GM13977 (cell line): ENCODE results near the gene DUS3L.
"Not testable (repeated sequence)": the region's sequence is repeated elsewhere in the genome, so short reads cannot be mapped to it uniquely, and the experiment has no call there.

Source experiments
- DNase-seq: peaks from one replicate; pipeline ENCODE4 v3.0.0; 2012; ENCODE audit warnings: low spot score
- in situ Hi-C: fragments of 300-500 bp; cut with MboI; formaldehyde crosslinking; loops from one replicate; pipeline ENCODE4 v1.12.0; 2022; ENCODE audit warnings: low sequenced_read_pairs, low pct_unique_long_range_greater_than_20kb, mixed read lengths, inconsistent platforms; ENCODE audit not compliant: unreplicated experiment
- TF ChIP-seq, protein P1 (sequence below): IDR thresholded peaks from 2 replicates; pipeline ENCODE4 v1.5.1; 2012; ENCODE audit warnings: mild to moderate bottlenecking, control low read depth; ENCODE audit not compliant: insufficient read depth; ENCODE audit errors: extremely low read depth, missing control alignments

The DUS3L gene

DNA sequence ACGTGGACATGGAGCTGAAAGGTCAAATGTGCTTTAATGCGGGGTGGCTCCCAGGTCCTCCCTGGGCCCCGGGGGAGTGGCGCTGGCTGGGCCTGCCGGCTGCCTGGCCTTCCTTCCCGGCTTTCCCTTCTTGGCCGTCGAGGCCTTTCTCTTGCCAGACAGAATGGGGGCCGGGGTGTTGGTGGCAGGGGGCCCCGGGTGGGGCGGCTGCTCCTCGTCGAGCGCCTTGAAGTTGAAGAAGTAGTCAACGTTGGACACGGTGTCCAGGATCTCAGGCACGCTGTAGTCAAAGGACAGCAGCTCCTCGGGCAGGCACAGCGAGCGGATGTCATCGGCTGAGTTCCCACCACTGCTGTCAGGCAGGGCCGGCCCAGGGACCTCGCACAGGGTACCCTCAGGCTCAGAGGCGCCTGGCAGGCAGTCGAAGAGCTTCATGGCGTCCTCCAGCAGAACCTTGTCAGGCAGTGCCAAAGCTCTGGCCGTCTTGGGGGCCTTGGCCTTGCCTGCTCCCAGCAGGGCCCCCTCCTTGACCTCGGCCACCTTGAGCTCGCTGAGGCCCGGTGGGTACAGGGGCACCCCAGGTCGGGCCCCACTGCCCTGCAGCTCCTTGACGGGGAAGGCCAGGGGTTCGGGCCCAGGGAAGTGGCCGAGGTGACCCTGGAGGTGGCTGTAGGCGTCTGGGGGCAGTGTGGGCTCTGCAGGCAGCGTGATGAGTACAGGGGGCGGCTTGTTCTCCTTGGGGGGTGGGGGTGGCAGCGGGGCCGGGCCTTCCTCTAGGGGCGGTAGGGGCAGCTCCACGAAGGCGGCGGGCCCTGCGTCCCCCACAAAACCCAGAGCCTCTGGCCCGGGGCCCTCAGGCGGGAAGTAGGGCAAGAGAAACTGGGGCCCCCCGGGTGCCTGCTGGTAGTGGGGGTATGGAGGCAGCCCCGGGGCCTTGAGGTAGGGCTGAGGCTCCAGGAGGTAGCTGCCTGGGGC, 7.7 kb downstream of the DUS3L start:
- in situ Hi-C loops = no loop called here
- TF ChIP-seq, protein P1, sequence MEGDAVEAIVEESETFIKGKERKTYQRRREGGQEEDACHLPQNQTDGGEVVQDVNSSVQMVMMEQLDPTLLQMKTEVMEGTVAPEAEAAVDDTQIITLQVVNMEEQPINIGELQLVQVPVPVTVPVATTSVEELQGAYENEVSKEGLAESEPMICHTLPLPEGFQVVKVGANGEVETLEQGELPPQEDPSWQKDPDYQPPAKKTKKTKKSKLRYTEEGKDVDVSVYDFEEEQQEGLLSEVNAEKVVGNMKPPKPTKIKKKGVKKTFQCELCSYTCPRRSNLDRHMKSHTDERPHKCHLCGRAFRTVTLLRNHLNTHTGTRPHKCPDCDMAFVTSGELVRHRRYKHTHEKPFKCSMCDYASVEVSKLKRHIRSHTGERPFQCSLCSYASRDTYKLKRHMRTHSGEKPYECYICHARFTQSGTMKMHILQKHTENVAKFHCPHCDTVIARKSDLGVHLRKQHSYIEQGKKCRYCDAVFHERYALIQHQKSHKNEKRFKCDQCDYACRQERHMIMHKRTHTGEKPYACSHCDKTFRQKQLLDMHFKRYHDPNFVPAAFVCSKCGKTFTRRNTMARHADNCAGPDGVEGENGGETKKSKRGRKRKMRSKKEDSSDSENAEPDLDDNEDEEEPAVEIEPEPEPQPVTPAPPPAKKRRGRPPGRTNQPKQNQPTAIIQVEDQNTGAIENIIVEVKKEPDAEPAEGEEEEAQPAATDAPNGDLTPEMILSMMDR = no peak
- DNase-seq = no peak

- in situ Hi-C loops = no loop called here
- no peak for DNase-seq
- TF ChIP-seq, protein P1 = no peak
Observed at GRCh38 chr19:5782322-5782721, 8.6 kb downstream of the DUS3L start.

GRCh38 chr19:5780916-5781315, 10.0 kb downstream of the DUS3L start:
- DNase-seq, in situ Hi-C loops: not testable (repeated sequence)

GRCh38 chr19:5778402-5778801, 12.6 kb downstream of the DUS3L start:
- no peak for DNase-seq
- in situ Hi-C loops = no loop called here
- TF ChIP-seq, protein P1 = no peak

- in situ Hi-C loops = no loop called here
- no peak for DNase-seq
- TF ChIP-seq, protein P1 = no peak
Observed at GRCh38 chr19:5775668-5776309, 15.2 kb downstream of the DUS3L start.

DNA sequence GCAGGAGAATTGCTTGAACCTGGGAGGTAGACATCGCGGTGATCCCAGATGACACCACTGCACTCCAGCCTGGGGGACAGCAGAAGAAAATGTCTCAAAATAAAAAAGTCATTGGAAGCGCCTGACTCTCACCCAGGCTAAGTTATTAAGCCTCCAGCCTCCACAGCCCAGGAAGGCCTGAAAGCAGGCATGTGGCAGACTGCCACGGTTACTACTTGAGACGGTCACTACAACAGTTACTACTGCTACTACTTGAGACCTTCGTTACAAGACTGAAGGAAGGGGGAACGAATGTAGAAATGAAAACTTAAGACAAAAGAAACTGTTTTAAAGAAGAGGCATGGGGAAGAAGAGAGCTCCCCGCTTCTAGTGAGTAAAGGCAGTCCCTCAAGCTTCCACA, 16.0 kb downstream of the DUS3L start:
- no peak for DNase-seq
- TF ChIP-seq, protein P1 = no peak
- in situ Hi-C loops = no loop called here

DNA sequence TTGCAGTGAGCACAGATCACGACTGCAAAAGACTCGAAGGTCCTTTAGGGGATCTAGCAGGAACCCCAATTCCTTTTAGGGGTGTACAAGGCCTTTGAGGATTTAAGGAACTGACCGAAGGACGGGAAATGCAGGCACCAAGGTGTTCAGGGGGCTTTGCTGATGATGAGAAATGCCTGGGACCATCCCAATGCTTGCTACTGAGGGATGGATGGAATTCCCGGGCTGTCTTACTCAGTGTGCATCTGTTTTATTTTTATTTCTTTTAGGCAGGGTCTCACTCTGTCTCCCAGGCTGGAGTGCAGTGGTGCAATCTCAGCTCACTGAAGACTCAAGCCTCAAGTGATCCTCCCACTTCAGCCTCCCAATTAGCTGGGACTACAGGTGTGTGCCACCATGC, 17.7 kb downstream of the DUS3L start:
- TF ChIP-seq, protein P1 = no peak
- DNase-seq = no peak
- in situ Hi-C loops = no loop called here
